PC-9 (cell line): ENCODE results near the gene EIF3A. TPM values are rescaled to one million over a fixed set of nuclear protein-coding genes. Genes with fewer than 3 reads are reported as not detected.
A peak's percentile ranks its signal among the peaks of the same experiment; 100 is the strongest.

Experiments
- BruUV-seq: library from RNA; stranded (reverse); fragments of 400-500 nt; replicated peaks from 2 replicates; lab custom pipeline; 2021; lab: Mats Ljungman, UMichigan
- CTCF ChIA-PET: fragments of 300-600 bp; sonication (Branson Sonifier 250); formaldehyde crosslinking; loops from one replicate; lab custom pipeline; 2022; ENCODE audit warnings: antibody characterized with exemption; lab: Charles Lee
- POLR2A ChIA-PET: fragments of 300-600 bp; sonication (Branson Sonifier 250); formaldehyde crosslinking; loops from one replicate; lab custom pipeline; 2022; ENCODE audit warnings: antibody characterized with exemption; ENCODE audit not compliant: unreplicated experiment; lab: Charles Lee
- DNase-seq, 2 experiments: peaks; one replicate each; pipeline versions ENCODE4 v3.0.0 to v3.0.0-alpha.2; 2015 to 2022; ENCODE audit warnings: mixed read lengths in 1 of 2
- H2AFZ ChIP-seq: fragments of 200-600 bp; sonication (generic); 2 replicates; pipeline ENCODE4 v1.8.1; 2017; ENCODE audit warnings: antibody characterized with exemption
- H3F3A ChIP-seq: fragments of 200-600 bp; sonication (generic); 2 replicates; pipeline ENCODE4 v1.8.1; 2017; ENCODE audit warnings: antibody characterized with exemption, mild to moderate bottlenecking, low read depth; ENCODE audit not compliant: insufficient read depth
- H3K27ac ChIP-seq: fragments of 200-600 bp; sonication (generic); 2 replicates; pipeline ENCODE4 v1.6.1; 2016; ENCODE audit warnings: mixed run types
- H3K27me3 ChIP-seq: fragments of 200-600 bp; sonication (generic); 2 replicates; pipeline ENCODE4 v1.6.1; 2016; ENCODE audit warnings: low read depth, mixed run types; ENCODE audit not compliant: insufficient read depth
- H3K36me3 ChIP-seq: fragments of 200-600 bp; sonication (generic); 2 replicates; pipeline ENCODE4 v1.6.1; 2016; ENCODE audit warnings: low read depth, mixed run types
- H3K4me1 ChIP-seq: fragments of 200-600 bp; sonication (generic); replicated peaks from 2 replicates; pipeline ENCODE4 v1.6.1; 2016; ENCODE audit warnings: mixed run types; ENCODE audit not compliant: insufficient read depth
- H3K4me2 ChIP-seq: fragments of 200-600 bp; sonication (generic); 2 replicates; pipeline ENCODE4 v1.6.1; 2017; ENCODE audit warnings: mixed run types
- H3K4me3 ChIP-seq: fragments of 200-600 bp; sonication (generic); 2 replicates; pipeline ENCODE4 v1.6.1; 2016; ENCODE audit warnings: mixed run types
- H3K79me2 ChIP-seq: fragments of 200-600 bp; sonication (generic); 2 replicates; pipeline ENCODE4 v1.6.1; 2017; ENCODE audit warnings: low read depth, mixed run types
- H3K9me2 ChIP-seq: fragments of 200-600 bp; sonication (generic); 2 replicates; pipeline ENCODE4 v1.8.1; 2017; ENCODE audit warnings: mild to moderate bottlenecking; ENCODE audit not compliant: insufficient read depth
- H3K9me3 ChIP-seq: fragments of 200-600 bp; sonication (generic); 2 replicates; pipeline ENCODE4 v1.8.1; 2016; ENCODE audit warnings: low read depth; ENCODE audit not compliant: insufficient read depth
- H4K20me1 ChIP-seq: fragments of 200-600 bp; sonication (generic); 2 replicates; pipeline ENCODE4 v1.8.1; 2017; ENCODE audit not compliant: insufficient read depth
- EZH2 ChIP-seq: fragments of 200-600 bp; sonication (generic); IDR thresholded peaks from 2 replicates; pipeline ENCODE4 v1.8.0; 2017; ENCODE audit warnings: antibody characterized with exemption, low read depth
- intact Hi-C: fragments of 100-400 bp; cut with micrococcal nuclease; formaldehyde crosslinking; loops from one replicate; pipeline ENCODE4 v1.10.0; 2022; ENCODE audit not compliant: unreplicated experiment
- total RNA-seq: library from RNA; stranded (reverse); gene quantifications from 2 replicates; pipeline ENCODE4 v1.2.3, GENCODE V29; 2021
- TF ChIP-seq, protein P1 (sequence below): fragments of 200-600 bp; sonication (generic); conservative IDR thresholded peaks from 2 replicates; pipeline ENCODE4 v1.6.1; 2017; ENCODE audit warnings: mixed run types, antibody characterized with exemption, mild to moderate bottlenecking, moderate library complexity

Gene EIF3A
- total RNA-seq, 1 experiment from 2014 or later: 102 TPM

DNA sequence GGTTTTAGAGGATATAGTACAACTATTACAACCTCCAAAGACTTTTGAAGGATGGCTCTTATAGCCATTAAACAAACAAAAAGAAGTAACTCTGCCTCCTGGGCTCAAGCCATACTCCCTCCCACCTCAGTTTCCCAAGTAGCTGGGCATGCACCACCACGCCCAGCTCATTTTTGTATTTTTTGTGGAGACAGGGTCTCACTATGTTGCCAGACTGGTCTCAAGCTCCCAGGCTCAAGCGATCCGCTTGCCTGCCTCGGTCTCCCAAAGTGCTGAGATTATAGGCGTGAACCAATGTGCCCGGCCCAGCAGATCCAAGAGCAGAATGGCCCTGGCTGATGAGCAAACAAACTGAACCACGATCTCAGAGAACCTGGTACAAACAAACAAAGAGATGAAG lies 35.1 kb downstream of the EIF3A start:
- Histone ChIP-seq H3K4me1 (no peaks in the 10 kb centered on the region), H3K36me3 (peaks cover 24% of the 10 kb centered on the region; the same call in 1 of the 2 replicates), H3K27ac (no peak overlapping the region), H3K9me2 (no peaks in the 10 kb centered on the region), H3K9me3 (no peaks in the 10 kb centered on the region), H4K20me1 (peaks cover 43% of the 10 kb centered on the region), H3F3A (peaks cover 30% of the 10 kb centered on the region; the same call in 1 of the 2 replicates), H3K79me2 (peaks cover 33% of the 10 kb centered on the region), H3K4me3 (no peak overlapping the region), H3K4me2 (no peak overlapping the region), H2AFZ (no peak overlapping the region), H3K27me3 (no peaks in the 10 kb centered on the region)
- no TSS peak for BruUV-seq
- TF ChIP-seq, protein P1, sequence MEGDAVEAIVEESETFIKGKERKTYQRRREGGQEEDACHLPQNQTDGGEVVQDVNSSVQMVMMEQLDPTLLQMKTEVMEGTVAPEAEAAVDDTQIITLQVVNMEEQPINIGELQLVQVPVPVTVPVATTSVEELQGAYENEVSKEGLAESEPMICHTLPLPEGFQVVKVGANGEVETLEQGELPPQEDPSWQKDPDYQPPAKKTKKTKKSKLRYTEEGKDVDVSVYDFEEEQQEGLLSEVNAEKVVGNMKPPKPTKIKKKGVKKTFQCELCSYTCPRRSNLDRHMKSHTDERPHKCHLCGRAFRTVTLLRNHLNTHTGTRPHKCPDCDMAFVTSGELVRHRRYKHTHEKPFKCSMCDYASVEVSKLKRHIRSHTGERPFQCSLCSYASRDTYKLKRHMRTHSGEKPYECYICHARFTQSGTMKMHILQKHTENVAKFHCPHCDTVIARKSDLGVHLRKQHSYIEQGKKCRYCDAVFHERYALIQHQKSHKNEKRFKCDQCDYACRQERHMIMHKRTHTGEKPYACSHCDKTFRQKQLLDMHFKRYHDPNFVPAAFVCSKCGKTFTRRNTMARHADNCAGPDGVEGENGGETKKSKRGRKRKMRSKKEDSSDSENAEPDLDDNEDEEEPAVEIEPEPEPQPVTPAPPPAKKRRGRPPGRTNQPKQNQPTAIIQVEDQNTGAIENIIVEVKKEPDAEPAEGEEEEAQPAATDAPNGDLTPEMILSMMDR: no peak
- TF ChIP-seq EZH2: no peak
- POLR2A ChIA-PET: no interaction called here
- no peak for DNase-seq
- intact Hi-C loops: no loop called here
- CTCF ChIA-PET: no interaction called here

DNA sequence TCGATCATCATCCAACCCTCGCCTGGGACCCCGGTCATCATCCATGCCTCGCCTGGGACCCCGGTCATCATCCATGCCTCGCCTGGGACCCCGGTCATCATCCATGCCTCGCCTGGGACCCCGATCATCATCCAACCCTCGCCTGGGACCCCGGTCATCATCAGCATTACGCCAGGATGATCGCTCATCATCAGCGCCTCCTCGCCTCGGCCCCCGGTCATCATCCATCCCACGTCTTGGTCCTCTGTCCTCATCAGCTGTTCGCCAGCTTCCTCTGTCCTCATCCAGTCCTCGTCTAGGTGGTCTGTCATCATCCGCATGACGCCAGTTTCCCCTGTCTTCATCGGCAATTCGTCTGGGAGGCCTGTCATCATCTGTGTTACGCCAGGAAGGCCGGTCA lies 38.4 kb downstream of the EIF3A start:
- Histone ChIP-seq H3K79me2 (peaks cover 27% of the 10 kb centered on the region), H3K4me2 (no peak overlapping the region), H3F3A (peaks cover 41% of the 10 kb centered on the region), H3K4me3 (no peak overlapping the region), H4K20me1 (peaks cover 37% of the 10 kb centered on the region), H2AFZ (no peak overlapping the region), H3K27me3 (no peaks in the 10 kb centered on the region), H3K36me3 (peaks cover 22% of the 10 kb centered on the region; the same call in 1 of the 2 replicates), H3K9me3 (no peaks in the 10 kb centered on the region), H3K27ac (no peak overlapping the region), H3K4me1 (no peaks in the 10 kb centered on the region), H3K9me2 (no peaks in the 10 kb centered on the region)
- TSS peak; percentile 95 for BruUV-seq
- intact Hi-C loops: no loop called here
- POLR2A ChIA-PET: no interaction called here
- CTCF ChIA-PET: no interaction called here
- no peak for DNase-seq
- TF ChIP-seq, protein P1: no peak
- no peak for TF ChIP-seq EZH2

DNA sequence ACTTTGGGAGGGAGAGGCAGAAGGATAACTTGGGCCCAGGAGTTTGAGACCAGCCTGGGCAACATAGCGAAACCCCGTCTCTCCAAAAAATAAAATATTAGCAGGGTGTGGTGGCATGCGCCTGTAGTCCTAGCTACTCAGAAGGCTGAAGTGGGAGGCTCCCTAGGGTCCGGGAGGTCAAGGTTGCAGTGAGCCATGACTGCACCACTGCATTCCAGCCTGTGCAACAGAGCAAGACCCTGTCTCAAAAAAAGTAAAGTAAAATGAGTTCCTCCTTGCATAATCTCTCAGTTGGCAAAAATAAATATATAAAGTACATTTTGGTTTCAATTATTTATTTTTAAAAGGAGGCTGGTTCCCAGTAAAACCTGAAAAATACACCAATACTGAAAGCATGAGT lies 39.3 kb downstream of the EIF3A start:
- no peak overlapping the region for H2AFZ ChIP-seq
- peaks cover 47% of the 10 kb centered on the region for H3F3A ChIP-seq
- TF ChIP-seq EZH2: no peak
- TF ChIP-seq, protein P1: no peak
- H3K79me2 ChIP-seq: peaks cover 26% of the 10 kb centered on the region
- H3K9me2 ChIP-seq: no peaks in the 10 kb centered on the region
- H3K36me3 ChIP-seq: peaks cover 21% of the 10 kb centered on the region; the same call in 1 of the 2 replicates
- no peak overlapping the region for H3K4me2 ChIP-seq
- intact Hi-C loops: no loop called here
- H3K9me3 ChIP-seq: no peaks in the 10 kb centered on the region
- H4K20me1 ChIP-seq: peaks cover 33% of the 10 kb centered on the region
- CTCF ChIA-PET: interaction anchor here (0.6 kb wide), 1 partner anchor 1065 kb away, joined by 3 read pairs; no protein-coding TSS in a partner anchor
- no peak overlapping the region for H3K27ac ChIP-seq
- no peaks in the 10 kb centered on the region for H3K27me3 ChIP-seq
- BruUV-seq: no TSS peak
- H3K4me3 ChIP-seq: no peak overlapping the region
- POLR2A ChIA-PET: no interaction called here
- no peaks in the 10 kb centered on the region for H3K4me1 ChIP-seq
- no peak for DNase-seq
